ENCODE measurements around the gene TMEM132D. TPM values are rescaled to one million over a fixed set of nuclear protein-coding genes. Genes with fewer than 3 reads are reported as not detected.

TMEM132D gene
- total and polyA plus RNA-seq, 2 donors from 2014 or later, result 0.13 TPM; not detected in 1

- intact Hi-C loops (cut with DNase I), result no loop called here
- FAIRE-seq, result no peak
- TF ChIP-seq CTCF (IDR thresholded peaks at IDR 0.05; ENCODE audit: borderline replicate concordance, extremely low read depth, insufficient read depth), result no peak
These were observed 421.9 kb downstream of the TMEM132D start for GRCh38 chr12:129481921-129482320.

GRCh38 chr12:129470196-129470595, 433.6 kb downstream of the TMEM132D start:
- intact Hi-C loops (cut with DNase I), result no loop called here
- no peak overlapping the region for H3K27ac ChIP-seq (ENCODE audit: low read depth in 2 of 2, low read length in 2 of 2)
- no peaks in the 10 kb centered on the region for H3K27me3 ChIP-seq (ENCODE audit: control insufficient read depth, insufficient read depth, low read length)
- DNase-seq (no peak), FAIRE-seq (no peak)
- no peak for TF ChIP-seq CTCF (IDR thresholded peaks at IDR 0.05; ENCODE audit: borderline replicate concordance, extremely low read depth, insufficient read depth)
- no peaks in the 10 kb centered on the region for H3K4me1 ChIP-seq (ENCODE audit: control insufficient read depth in 2 of 3, insufficient read depth in 2 of 3, low read depth in 1 of 3, low read length in 3 of 3)
- no peak overlapping the region for H3K4me3 ChIP-seq (ENCODE audit: low read length in 3 of 3)
- no peaks in the 10 kb centered on the region for H3K9me3 ChIP-seq (ENCODE audit: control insufficient read depth in 2 of 3, insufficient read depth in 1 of 3, low read length in 3 of 3)
- no peak overlapping the region for H3K9ac ChIP-seq (ENCODE audit: low read length in 3 of 3)
- H3K36me3 ChIP-seq (ENCODE audit: control insufficient read depth in 2 of 3, insufficient read depth in 3 of 3, low read length in 3 of 3), result no peaks in the 10 kb centered on the region

More at GRCh38 chr12:129481921-129482320, 421.9 kb downstream of the TMEM132D start:
- no peak overlapping the region for H3K4me3 ChIP-seq (ENCODE audit: low read length in 3 of 3)
- H3K9ac ChIP-seq (ENCODE audit: low read length in 3 of 3), result no peak overlapping the region
- no peak overlapping the region for H3K27ac ChIP-seq (ENCODE audit: low read depth in 2 of 2, low read length in 2 of 2)
- DNase-seq, result no peak
- H3K4me1 ChIP-seq (ENCODE audit: control insufficient read depth in 2 of 3, insufficient read depth in 2 of 3, low read depth in 1 of 3, low read length in 3 of 3), result no peaks in the 10 kb centered on the region
- H3K27me3 ChIP-seq (ENCODE audit: control insufficient read depth, insufficient read depth, low read length), result no peaks in the 10 kb centered on the region
- no peaks in the 10 kb centered on the region for H3K36me3 ChIP-seq (ENCODE audit: control insufficient read depth in 2 of 3, insufficient read depth in 3 of 3, low read length in 3 of 3)
- no peaks in the 10 kb centered on the region for H3K9me3 ChIP-seq (ENCODE audit: control insufficient read depth in 2 of 3, insufficient read depth in 1 of 3, low read length in 3 of 3)

GRCh38 chr12:129467726-129468125, 436.1 kb downstream of the TMEM132D start:
- DNase-seq (no peak), FAIRE-seq (no peak)
- intact Hi-C loops (cut with DNase I), result no loop called here
- H3K9ac ChIP-seq (ENCODE audit: low read length in 3 of 3), result no peak overlapping the region
- no peaks in the 10 kb centered on the region for H3K9me3 ChIP-seq (ENCODE audit: control insufficient read depth in 2 of 3, insufficient read depth in 1 of 3, low read length in 3 of 3)
- H3K36me3 ChIP-seq (ENCODE audit: control insufficient read depth in 2 of 3, insufficient read depth in 3 of 3, low read length in 3 of 3), result no peaks in the 10 kb centered on the region
- no peak overlapping the region for H3K27ac ChIP-seq (ENCODE audit: low read depth in 2 of 2, low read length in 2 of 2)
- H3K4me1 ChIP-seq (ENCODE audit: control insufficient read depth in 2 of 3, insufficient read depth in 2 of 3, low read depth in 1 of 3, low read length in 3 of 3), result no peaks in the 10 kb centered on the region
- H3K27me3 ChIP-seq (ENCODE audit: control insufficient read depth, insufficient read depth, low read length), result no peaks in the 10 kb centered on the region
- no peak overlapping the region for H3K4me3 ChIP-seq (ENCODE audit: low read length in 3 of 3)
- no peak for TF ChIP-seq CTCF (IDR thresholded peaks at IDR 0.05; ENCODE audit: borderline replicate concordance, extremely low read depth, insufficient read depth)

GRCh38 chr12:129467289-129467688, 436.5 kb downstream of the TMEM132D start:
- Histone ChIP-seq H3K4me3 (ENCODE audit: low read length in 3 of 3) (no peak overlapping the region), H3K4me1 (ENCODE audit: control insufficient read depth in 2 of 3, insufficient read depth in 2 of 3, low read depth in 1 of 3, low read length in 3 of 3) (no peaks in the 10 kb centered on the region), H3K36me3 (ENCODE audit: control insufficient read depth in 2 of 3, insufficient read depth in 3 of 3, low read length in 3 of 3) (no peaks in the 10 kb centered on the region), H3K27ac (ENCODE audit: low read depth in 2 of 2, low read length in 2 of 2) (no peak overlapping the region), H3K27me3 (ENCODE audit: control insufficient read depth, insufficient read depth, low read length) (no peaks in the 10 kb centered on the region), H3K9me3 (ENCODE audit: control insufficient read depth in 2 of 3, insufficient read depth in 1 of 3, low read length in 3 of 3) (no peaks in the 10 kb centered on the region), H3K9ac (ENCODE audit: low read length in 3 of 3) (no peak overlapping the region)
- DNase-seq, result no peak
- intact Hi-C loops (cut with DNase I), result no loop called here
- FAIRE-seq, result no peak
- no peak for TF ChIP-seq CTCF (IDR thresholded peaks at IDR 0.05; ENCODE audit: borderline replicate concordance, extremely low read depth, insufficient read depth)

All from kidney (tissue), 14 donors.